NCI-H82 treated with DMSO at 0.1 percent for 48 hours (cell line): ENCODE data around the gene CFAP221.
A peak's percentile ranks its signal among the peaks of the same experiment; 100 is the strongest.

Source experiments
- DNase-seq: peaks from one replicate; lab custom pipeline; 2025; ENCODE audit not compliant: unreplicated experiment; lab: John Stamatoyannopoulos, UW

CFAP221 gene

GRCh38 chr2:119694845-119695521 lies 150.7 kb downstream of the CFAP221 start:
- no peak for DNase-seq

DNA sequence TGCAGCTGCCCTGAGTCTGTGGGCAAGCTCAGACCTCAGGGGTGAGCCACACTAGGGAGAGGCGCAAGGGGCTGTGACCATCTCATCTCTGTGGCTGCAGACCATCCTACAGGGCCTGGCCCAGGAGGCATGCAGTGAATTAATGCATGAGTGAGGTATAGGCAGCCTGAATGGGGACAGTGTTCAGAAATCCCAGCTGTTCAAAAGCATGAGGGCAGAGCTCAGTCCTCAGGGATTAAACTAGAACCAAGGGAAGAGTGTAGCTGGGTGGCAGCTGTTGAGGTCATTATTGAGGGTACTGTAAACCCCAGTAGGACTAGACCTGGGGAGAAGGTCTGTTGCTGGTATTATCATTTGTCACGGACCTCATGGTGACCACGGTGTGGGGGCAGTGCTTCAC lies 151.8 kb downstream of the CFAP221 start:
- DNase-seq = peak; percentile 46

DNA sequence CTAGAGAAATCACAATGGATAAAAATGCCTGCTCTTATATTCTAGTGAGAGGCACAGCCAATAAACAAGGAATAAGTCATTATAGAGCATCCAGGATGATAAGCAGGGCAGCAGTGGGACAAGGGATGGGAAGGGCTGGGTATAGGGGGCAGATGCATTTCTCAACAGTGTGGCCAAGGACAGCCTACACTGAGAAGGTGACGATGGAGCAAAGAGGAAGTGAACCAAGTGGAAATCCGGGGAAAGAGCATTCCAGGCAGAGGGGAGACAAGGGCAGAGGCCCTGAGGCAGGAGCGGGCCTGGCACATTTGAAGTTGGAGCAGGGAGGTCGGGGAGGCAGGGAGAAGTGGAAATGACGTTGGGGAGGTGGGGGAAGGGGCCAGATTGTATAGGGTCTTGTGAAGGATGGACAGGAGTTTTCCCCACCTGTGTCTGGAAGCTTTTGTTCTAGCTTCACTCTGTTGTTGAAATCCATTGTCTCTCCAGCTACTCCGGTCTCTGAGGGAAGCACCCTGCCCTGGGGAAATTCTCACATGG lies 152.3 kb downstream of the CFAP221 start:
- DNase-seq = no peak

GRCh38 chr2:119697290-119698020 lies 153.2 kb downstream of the CFAP221 start:
- DNase-seq = no peak

GRCh38 chr2:119698246-119698645 lies 154.0 kb downstream of the CFAP221 start:
- no peak for DNase-seq

GRCh38 chr2:119699016-119699606 lies 154.9 kb downstream of the CFAP221 start:
- DNase-seq = no peak

- no peak for DNase-seq
Measured at GRCh38 chr2:119700866-119701265, 156.6 kb downstream of the CFAP221 start.

GRCh38 chr2:119701352-119701751 lies 157.1 kb downstream of the CFAP221 start:
- DNase-seq = no peak

GRCh38 chr2:119702203-119702917 lies 158.1 kb downstream of the CFAP221 start:
- no peak for DNase-seq

DNA sequence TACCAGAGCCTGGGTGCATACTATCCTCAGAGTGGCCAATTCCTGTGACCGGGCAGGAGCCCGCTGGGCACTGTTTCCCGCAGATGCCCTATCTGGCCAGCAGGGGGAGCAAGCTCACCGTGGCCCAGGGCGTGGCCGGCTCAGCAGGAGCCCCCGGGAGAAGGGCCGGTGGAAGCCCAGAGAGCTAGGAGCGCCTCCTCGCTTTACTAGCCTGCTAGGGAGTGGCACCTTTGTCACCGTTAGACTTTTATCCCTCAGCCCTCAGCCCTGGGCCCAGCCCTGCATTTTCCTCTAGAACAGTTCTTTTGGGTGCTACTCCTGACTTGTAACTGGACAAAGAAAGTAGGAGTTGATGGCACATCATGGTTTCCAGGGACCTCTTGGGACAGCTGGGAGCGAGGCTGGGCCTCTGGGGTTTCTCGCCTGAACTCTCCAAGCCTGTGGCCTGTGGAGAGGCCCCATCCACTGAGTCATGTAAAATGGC lies 158.7 kb downstream of the CFAP221 start:
- DNase-seq = peak; percentile 52

DNA sequence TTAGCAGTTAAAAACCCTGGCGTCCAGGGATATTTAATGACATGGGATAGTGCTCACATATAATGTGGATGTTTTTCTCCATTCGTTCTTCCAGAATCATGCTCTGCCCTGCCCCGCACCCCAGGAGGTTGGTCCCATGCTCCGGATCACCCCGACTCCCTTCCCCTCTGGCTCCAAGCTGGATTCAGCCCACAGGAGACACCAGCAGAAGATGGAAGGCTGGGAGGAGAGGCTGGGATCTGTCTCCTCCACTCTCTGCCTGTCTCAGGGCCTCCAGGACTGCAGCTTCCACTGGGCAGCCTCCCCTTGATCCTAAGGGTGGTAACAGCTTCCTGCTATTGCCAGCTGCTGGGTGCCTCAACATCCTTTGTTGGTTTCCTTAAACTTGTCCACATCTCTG lies 159.3 kb downstream of the CFAP221 start:
- DNase-seq = no peak

DNA sequence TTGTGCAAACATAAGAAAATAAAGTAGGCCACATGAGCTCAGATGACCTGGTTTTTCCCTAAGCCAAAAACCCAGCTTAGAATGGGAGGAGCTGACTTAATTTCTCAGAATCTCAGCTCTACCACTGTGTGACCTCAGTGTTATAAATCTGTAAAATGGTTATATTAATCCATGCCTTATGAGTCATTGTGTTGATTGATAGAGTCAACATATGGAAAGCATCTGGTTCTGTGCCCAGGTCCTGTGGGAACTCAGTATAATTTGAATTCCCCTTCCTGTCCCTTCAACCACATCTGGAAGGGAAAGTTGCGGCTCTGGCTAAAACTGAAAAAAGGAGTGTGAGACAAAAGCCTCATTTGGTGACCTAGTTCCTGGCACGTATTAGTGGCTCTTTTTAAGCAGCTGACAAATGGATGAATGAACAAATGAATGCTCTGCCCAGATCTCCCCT lies 160.4 kb downstream of the CFAP221 start:
- DNase-seq = no peak

DNA sequence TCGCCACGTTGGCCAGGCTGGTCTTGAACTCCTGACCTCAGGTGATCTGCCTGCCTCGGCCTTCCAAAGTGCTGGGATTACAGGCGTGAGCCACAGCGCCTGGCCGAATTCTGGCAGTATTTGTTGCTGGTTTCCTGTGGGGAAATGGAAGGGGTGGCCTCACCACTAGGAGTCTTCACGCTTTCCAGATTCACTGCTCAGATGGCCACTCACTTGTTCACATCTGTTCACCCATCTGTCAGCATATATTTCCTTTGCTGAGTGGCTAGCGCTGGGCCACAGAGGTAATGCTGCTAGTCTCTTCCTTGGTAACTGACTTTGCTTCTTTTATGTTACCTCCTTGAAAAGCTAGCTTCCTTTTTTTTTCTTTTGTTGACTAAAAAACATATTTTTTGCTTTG lies 162.0 kb downstream of the CFAP221 start:
- DNase-seq = peak; percentile 88
